Lung (tissue), 12 donors: ENCODE measurements around the gene TCTN2. TPM values are rescaled to one million over a fixed set of nuclear protein-coding genes. Genes with fewer than 3 reads are reported as not detected.

Experiments
- ATAC-seq: fragments of 200-7000 bp; cut with Tn5 transposase; one replicate; pipeline ENCODE4 v1.9.1; 2020; ENCODE audit warnings: moderate number of reproducible peaks; ENCODE audit not compliant: insufficient read depth, low FRiP score
- DNase-seq, 3 donors: peaks; one replicate each; pipeline ENCODE4 v3.0.0-alpha.2; 2013 to 2017
- H3K27ac ChIP-seq, 2 donors: one replicate each; pipeline ENCODE4 v1.5.1; 2013; ENCODE audit warnings: mild to moderate bottlenecking in 2 of 2, moderate library complexity in 2 of 2, control low read depth in 1 of 2, inconsistent platforms in 1 of 2, low read depth in 1 of 2, low read length in 1 of 2
- H3K27me3 ChIP-seq, 3 donors: one replicate each; pipeline ENCODE4 v1.5.1; 2013; ENCODE audit warnings: low read length in 2 of 3; ENCODE audit not compliant: control insufficient read depth in 3 of 3, insufficient read depth in 3 of 3
- H3K36me3 ChIP-seq, 4 donors: one replicate each; pipeline ENCODE4 v1.5.1; 2013; ENCODE audit warnings: low read length in 4 of 4, mild to moderate bottlenecking in 1 of 4, moderate library complexity in 1 of 4; ENCODE audit not compliant: control insufficient read depth in 4 of 4, insufficient read depth in 4 of 4
- H3K4me1 ChIP-seq, 5 donors: one replicate each; pipeline ENCODE4 v1.5.1; 2013; ENCODE audit warnings: low read length in 5 of 5, mild to moderate bottlenecking in 2 of 5, moderate library complexity in 1 of 5; ENCODE audit not compliant: control insufficient read depth in 5 of 5, insufficient read depth in 5 of 5
- H3K4me3 ChIP-seq: one replicate; pipeline ENCODE4 v1.5.1; 2013; ENCODE audit warnings: mild to moderate bottlenecking, control low read depth, moderate library complexity
- H3K9ac ChIP-seq, 2 donors: one replicate each; pipeline ENCODE4 v1.5.1; 2013; ENCODE audit warnings: low read length in 2 of 2, control low read depth in 1 of 2; ENCODE audit not compliant: insufficient read depth in 1 of 2
- H3K9me3 ChIP-seq, 4 donors: one replicate each; pipeline ENCODE4 v1.5.1; 2013; ENCODE audit warnings: low read length in 3 of 4, mild to moderate bottlenecking in 1 of 4, moderate library complexity in 1 of 4; ENCODE audit not compliant: control insufficient read depth in 4 of 4, insufficient read depth in 3 of 4
- WGBS, 2 donors: extraction: QIAGEN DNeasy Blood & Tissue Kit; methylation state at CpG; one replicate each; pipeline ENCODE4 v1.1.7; 2013; 5-methylcytosine and 5-hydroxymethylcytosine counted together
- polyA plus RNA-seq, 2 donors: library from polyadenylated mRNA; stranded (reverse); fragments of 200-250 nt; gene quantifications; one replicate each; pipeline ENCODE4 v1.2.1, GENCODE V29; 2013
- total RNA-seq, 2 donors: library from RNA; depleted of rRNA in 1 of 2; stranded (reverse); fragments of >200 nt in 1 of 2; gene quantifications; one replicate each; pipeline ENCODE4 v1.2.1, GENCODE V29; 2014 to 2021
- TF ChIP-seq, protein P1 (sequence below): IDR thresholded peaks from 2 replicates; pipeline ENCODE4 v1.5.1; 2012; ENCODE audit warnings: mild to moderate bottlenecking; ENCODE audit errors: control extremely low read depth, extremely low read depth
- donor health status: control.
- donor health status: control.
- donor health status: Bipolar disorder and iron deficiency.
- donor health status: healthy.
- donor health status: DM: yes; HTN: yes; CAD: no.

Gene TCTN2
- total and polyA plus RNA-seq, 4 donors, result 5.2 to 28.2 (median 14.2) TPM

DNA sequence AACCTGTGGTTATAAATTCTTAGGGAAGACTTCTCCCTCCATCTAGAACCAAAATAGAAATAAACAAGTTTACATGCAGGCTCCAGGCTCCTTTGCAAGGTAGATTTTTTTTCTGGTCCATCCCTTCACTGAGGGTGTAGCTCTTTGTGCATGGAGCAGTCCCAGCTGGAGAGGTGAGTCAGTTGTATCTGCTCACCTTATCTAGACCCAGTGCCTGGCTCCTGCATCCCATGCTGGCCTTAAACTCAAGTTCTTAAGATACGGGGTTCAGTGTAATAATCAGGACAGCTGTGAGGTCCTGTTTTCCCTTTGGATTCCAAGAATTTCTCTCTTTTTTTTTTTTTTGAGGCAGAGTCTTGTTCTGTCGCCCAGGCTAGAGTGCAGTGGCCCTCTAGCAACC is 56.0 kb downstream of the TCTN2 start:
- ATAC-seq (no peak), DNase-seq (no peak)
- H3K9me3 ChIP-seq, result no peaks in the 10 kb centered on the region
- no peak overlapping the region for H3K4me3 ChIP-seq
- H3K36me3 ChIP-seq, result peaks cover 10 to 25% (median 18%) of the 10 kb centered on the region in 4 donors
- H3K27ac ChIP-seq, result no peak overlapping the region
- no peak overlapping the region for H3K9ac ChIP-seq
- H3K27me3 ChIP-seq, result no peaks in the 10 kb centered on the region
- WGBS, 2 donors, result 97 to 98% methylated on average over 2 of the region's 2 CpGs
- TF ChIP-seq, protein P1, sequence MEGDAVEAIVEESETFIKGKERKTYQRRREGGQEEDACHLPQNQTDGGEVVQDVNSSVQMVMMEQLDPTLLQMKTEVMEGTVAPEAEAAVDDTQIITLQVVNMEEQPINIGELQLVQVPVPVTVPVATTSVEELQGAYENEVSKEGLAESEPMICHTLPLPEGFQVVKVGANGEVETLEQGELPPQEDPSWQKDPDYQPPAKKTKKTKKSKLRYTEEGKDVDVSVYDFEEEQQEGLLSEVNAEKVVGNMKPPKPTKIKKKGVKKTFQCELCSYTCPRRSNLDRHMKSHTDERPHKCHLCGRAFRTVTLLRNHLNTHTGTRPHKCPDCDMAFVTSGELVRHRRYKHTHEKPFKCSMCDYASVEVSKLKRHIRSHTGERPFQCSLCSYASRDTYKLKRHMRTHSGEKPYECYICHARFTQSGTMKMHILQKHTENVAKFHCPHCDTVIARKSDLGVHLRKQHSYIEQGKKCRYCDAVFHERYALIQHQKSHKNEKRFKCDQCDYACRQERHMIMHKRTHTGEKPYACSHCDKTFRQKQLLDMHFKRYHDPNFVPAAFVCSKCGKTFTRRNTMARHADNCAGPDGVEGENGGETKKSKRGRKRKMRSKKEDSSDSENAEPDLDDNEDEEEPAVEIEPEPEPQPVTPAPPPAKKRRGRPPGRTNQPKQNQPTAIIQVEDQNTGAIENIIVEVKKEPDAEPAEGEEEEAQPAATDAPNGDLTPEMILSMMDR, result no peak
- H3K4me1 ChIP-seq, result no peaks in the 10 kb centered on the region

DNA sequence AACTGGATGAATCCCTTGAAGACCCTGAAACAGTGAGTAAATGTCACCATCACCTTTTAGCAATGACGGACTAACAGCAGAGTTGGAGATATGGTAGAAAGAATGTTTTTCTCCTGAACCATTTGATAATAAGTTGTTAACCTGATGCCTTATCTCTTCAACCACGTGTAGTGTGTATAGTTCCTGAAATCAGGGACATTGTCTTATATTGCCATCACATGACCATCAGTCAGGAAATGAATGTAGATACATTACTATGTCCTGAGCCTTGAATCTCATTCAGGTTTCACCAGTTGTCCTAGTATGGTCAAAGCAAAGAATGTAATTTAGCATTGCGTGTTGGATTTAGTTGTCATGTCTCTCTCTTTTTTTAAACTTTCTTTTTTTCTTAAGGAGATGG is 57.0 kb downstream of the TCTN2 start:
- no peaks in the 10 kb centered on the region for H3K9me3 ChIP-seq
- no peak overlapping the region for H3K4me3 ChIP-seq
- no peaks in the 10 kb centered on the region for H3K4me1 ChIP-seq
- no peak for DNase-seq
- no peak for ATAC-seq
- peaks cover 10 to 28% (median 21%) of the 10 kb centered on the region in 4 donors for H3K36me3 ChIP-seq
- H3K27me3 ChIP-seq, result no peaks in the 10 kb centered on the region
- WGBS, 2 donors, result 73 to 76% methylated on average over 3 of the region's 3 CpGs
- no peak overlapping the region for H3K9ac ChIP-seq
- TF ChIP-seq, protein P1, result no peak
- no peak overlapping the region for H3K27ac ChIP-seq

DNA sequence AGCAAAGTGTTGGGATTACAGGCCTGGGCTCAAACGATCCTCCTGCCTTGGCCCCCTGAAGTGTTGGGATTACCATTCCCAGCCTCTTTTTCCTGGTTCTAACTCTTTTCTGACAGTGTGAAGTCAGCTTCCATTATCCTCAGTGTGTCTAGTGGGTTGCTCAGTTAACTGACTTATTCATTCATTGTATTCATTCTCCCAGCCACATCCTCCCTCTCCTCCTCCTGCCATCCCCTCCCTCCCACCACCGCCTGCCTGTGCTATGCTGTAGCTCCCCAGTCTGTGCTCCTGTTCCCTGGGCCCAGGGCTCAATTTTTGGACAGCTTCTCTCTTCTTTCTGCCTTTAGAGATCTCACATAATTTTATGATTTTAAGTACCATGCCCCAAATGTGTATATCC is 60.7 kb downstream of the TCTN2 start:
- H3K4me1 ChIP-seq, result no peaks in the 10 kb centered on the region
- H3K27ac ChIP-seq, result no peak overlapping the region
- no peak for ATAC-seq
- H3K36me3 ChIP-seq, result peaks cover 19 to 38% (median 24%) of the 10 kb centered on the region in 4 donors
- H3K27me3 ChIP-seq, result no peaks in the 10 kb centered on the region
- no peak for DNase-seq
- 88 to 94% methylated on average over 2 of the region's 2 CpGs for WGBS, 2 donors
- no peaks in the 10 kb centered on the region for H3K9me3 ChIP-seq
- H3K9ac ChIP-seq, result no peak overlapping the region
- no peak overlapping the region for H3K4me3 ChIP-seq
- TF ChIP-seq, protein P1, result no peak

DNA sequence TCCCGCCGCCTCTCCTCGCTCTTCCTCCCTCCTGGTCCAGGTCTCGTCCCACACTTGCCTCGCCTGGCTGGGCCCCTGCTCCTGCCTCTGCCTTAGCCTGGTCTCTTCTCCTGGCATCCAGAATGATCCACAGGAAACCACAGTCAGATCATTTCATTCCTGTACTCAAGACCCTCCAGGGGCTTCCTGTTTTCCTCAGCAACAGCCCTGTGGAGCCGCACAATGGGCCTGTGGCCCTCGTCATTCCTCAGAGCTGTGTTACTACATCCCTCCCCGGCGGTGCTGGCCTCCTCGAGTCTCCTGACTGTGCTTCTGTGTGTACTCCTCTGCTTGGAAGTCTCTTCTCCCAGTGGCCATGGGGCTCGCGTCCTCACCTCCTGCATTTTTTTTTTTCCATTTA is 61.3 kb downstream of the TCTN2 start:
- Histone ChIP-seq H3K27ac (no peak overlapping the region), H3K4me1 (no peaks in the 10 kb centered on the region), H3K36me3 (peaks cover 21 to 41% (median 26%) of the 10 kb centered on the region in 4 donors), H3K27me3 (no peaks in the 10 kb centered on the region), H3K9me3 (no peaks in the 10 kb centered on the region), H3K9ac (no peak overlapping the region), H3K4me3 (no peak overlapping the region)
- ATAC-seq (no peak), DNase-seq (no peak)
- 88 to 91% methylated on average over 12 of the region's 12 CpGs for WGBS, 2 donors
- TF ChIP-seq, protein P1, result no peak
